GM23338 (cell line): ENCODE measurements around the gene MRPS11. TPM values are rescaled to one million over a fixed set of nuclear protein-coding genes. Genes with fewer than 3 reads are reported as not detected.

Experiments used
- NANOG ChIP-seq: IDR thresholded peaks from 2 replicates; pipeline ENCODE4 v1.6.1; 2016; ENCODE audit warnings: antibody characterized with exemption, borderline replicate concordance
- POLR2AphosphoS5 ChIP-seq: IDR thresholded peaks from 2 replicates; pipeline ENCODE4 v1.6.1; 2016; ENCODE audit warnings: antibody characterized with exemption, low read depth
- STAT1 ChIP-seq: IDR thresholded peaks from one replicate; pipeline ENCODE4 v1.6.1; 2016; ENCODE audit warnings: antibody characterized with exemption; ENCODE audit not compliant: unreplicated experiment
- polyA plus RNA-seq: library from polyadenylated mRNA; unstranded; fragments of >200 nt; fragmentation: Nextera tagmentation; extraction: Ambion mirVana; gene quantifications from 2 replicates; pipeline ENCODE4 v1.2.1, GENCODE V29; 2016
- total RNA-seq: library from RNA; depleted of rRNA; stranded (reverse); fragments of >200 nt; shearing (Covaris generic); gene quantifications from 2 replicates; pipeline ENCODE4 v1.2.3, GENCODE V29; 2014
- TF ChIP-seq, protein P1 (sequence below): fragments of 250-450 bp; sonication (Bioruptor Pico); IDR thresholded peaks from 2 replicates; pipeline ENCODE4 v1.5.0; 2020; ENCODE audit warnings: mild to moderate bottlenecking, moderate library complexity
- TF ChIP-seq, protein P2 (sequence below): IDR thresholded peaks from one replicate; pipeline ENCODE4 v1.6.1; 2018; ENCODE audit warnings: antibody characterized with exemption; ENCODE audit not compliant: unreplicated experiment

The MRPS11 gene
- total and polyA plus RNA-seq, 2 experiments from 2014 or later, result 35.8 to 57.9 TPM

- TF ChIP-seq, protein P1, sequence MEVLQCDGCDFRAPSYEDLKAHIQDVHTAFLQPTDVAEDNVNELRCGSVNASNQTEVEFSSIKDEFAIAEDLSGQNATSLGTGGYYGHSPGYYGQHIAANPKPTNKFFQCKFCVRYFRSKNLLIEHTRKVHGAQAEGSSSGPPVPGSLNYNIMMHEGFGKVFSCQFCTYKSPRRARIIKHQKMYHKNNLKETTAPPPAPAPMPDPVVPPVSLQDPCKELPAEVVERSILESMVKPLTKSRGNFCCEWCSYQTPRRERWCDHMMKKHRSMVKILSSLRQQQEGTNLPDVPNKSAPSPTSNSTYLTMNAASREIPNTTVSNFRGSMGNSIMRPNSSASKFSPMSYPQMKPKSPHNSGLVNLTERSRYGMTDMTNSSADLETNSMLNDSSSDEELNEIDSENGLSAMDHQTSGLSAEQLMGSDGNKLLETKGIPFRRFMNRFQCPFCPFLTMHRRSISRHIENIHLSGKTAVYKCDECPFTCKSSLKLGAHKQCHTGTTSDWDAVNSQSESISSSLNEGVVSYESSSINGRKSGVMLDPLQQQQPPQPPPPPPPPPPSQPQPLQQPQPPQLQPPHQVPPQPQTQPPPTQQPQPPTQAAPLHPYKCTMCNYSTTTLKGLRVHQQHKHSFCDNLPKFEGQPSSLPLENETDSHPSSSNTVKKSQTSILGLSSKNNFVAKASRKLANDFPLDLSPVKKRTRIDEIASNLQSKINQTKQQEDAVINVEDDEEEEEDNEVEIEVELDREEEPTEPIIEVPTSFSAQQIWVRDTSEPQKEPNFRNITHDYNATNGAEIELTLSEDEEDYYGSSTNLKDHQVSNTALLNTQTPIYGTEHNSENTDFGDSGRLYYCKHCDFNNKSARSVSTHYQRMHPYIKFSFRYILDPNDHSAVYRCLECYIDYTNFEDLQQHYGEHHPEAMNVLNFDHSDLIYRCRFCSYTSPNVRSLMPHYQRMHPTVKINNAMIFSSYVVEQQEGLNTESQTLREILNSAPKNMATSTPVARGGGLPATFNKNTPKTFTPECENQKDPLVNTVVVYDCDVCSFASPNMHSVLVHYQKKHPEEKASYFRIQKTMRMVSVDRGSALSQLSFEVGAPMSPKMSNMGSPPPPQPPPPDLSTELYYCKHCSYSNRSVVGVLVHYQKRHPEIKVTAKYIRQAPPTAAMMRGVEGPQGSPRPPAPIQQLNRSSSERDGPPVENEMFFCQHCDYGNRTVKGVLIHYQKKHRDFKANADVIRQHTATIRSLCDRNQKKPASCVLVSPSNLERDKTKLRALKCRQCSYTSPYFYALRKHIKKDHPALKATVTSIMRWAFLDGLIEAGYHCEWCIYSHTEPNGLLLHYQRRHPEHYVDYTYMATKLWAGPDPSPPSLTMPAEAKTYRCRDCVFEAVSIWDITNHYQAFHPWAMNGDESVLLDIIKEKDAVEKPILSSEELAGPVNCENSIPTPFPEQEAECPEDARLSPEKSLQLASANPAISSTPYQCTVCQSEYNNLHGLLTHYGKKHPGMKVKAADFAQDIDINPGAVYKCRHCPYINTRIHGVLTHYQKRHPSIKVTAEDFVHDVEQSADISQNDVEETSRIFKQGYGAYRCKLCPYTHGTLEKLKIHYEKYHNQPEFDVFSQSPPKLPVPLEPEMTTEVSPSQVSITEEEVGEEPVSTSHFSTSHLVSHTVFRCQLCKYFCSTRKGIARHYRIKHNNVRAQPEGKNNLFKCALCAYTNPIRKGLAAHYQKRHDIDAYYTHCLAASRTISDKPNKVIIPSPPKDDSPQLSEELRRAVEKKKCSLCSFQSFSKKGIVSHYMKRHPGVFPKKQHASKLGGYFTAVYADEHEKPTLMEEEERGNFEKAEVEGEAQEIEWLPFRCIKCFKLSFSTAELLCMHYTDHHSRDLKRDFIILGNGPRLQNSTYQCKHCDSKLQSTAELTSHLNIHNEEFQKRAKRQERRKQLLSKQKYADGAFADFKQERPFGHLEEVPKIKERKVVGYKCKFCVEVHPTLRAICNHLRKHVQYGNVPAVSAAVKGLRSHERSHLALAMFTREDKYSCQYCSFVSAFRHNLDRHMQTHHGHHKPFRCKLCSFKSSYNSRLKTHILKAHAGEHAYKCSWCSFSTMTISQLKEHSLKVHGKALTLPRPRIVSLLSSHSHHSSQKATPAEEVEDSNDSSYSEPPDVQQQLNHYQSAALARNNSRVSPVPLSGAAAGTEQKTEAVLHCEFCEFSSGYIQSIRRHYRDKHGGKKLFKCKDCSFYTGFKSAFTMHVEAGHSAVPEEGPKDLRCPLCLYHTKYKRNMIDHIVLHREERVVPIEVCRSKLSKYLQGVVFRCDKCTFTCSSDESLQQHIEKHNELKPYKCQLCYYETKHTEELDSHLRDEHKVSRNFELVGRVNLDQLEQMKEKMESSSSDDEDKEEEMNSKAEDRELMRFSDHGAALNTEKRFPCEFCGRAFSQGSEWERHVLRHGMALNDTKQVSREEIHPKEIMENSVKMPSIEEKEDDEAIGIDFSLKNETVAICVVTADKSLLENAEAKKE, result no peak
- no peak for TF ChIP-seq NANOG
- TF ChIP-seq STAT1, result no peak
- TF ChIP-seq, protein P2, sequence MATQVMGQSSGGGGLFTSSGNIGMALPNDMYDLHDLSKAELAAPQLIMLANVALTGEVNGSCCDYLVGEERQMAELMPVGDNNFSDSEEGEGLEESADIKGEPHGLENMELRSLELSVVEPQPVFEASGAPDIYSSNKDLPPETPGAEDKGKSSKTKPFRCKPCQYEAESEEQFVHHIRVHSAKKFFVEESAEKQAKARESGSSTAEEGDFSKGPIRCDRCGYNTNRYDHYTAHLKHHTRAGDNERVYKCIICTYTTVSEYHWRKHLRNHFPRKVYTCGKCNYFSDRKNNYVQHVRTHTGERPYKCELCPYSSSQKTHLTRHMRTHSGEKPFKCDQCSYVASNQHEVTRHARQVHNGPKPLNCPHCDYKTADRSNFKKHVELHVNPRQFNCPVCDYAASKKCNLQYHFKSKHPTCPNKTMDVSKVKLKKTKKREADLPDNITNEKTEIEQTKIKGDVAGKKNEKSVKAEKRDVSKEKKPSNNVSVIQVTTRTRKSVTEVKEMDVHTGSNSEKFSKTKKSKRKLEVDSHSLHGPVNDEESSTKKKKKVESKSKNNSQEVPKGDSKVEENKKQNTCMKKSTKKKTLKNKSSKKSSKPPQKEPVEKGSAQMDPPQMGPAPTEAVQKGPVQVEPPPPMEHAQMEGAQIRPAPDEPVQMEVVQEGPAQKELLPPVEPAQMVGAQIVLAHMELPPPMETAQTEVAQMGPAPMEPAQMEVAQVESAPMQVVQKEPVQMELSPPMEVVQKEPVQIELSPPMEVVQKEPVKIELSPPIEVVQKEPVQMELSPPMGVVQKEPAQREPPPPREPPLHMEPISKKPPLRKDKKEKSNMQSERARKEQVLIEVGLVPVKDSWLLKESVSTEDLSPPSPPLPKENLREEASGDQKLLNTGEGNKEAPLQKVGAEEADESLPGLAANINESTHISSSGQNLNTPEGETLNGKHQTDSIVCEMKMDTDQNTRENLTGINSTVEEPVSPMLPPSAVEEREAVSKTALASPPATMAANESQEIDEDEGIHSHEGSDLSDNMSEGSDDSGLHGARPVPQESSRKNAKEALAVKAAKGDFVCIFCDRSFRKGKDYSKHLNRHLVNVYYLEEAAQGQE, result no peak
- TF ChIP-seq POLR2AphosphoS5, result no peak
These were observed 38.5 kb upstream of the MRPS11 start (continued) for GRCh38 chr15:88428805-88429605.
